ENCODE results near the gene SYNE2.

- TF ChIP-seq CTCF (conservative IDR thresholded peaks at IDR 0.05; ENCODE audit: low read length) (no peak), EZH2phosphoT487 (IDR thresholded peaks at IDR 0.05; ENCODE audit: borderline replicate concordance, low read depth, low read length) (no peak)
These were observed 192.3 kb downstream of the SYNE2 start for GRCh38 chr14:64045091-64045490.
